Cardiac fibroblast (primary cell): Measurements from ENCODE around the gene STAT2.
"Not testable (repeated sequence)": the region's sequence is repeated elsewhere in the genome, so short reads cannot be mapped to it uniquely, and the experiment has no call there.

Experiments used
- DNase-seq, 2 donors: peaks; one replicate each; pipeline versions ENCODE4 v3.0.0 to v3.0.0-alpha.2; 2010; ENCODE audit warnings: low read depth in 2 of 2
- H3K4me3 ChIP-seq, 2 donors: replicated peaks in 1 of 2; 1 replicate in 1 of 2; 2 replicates in 1 of 2; pipeline ENCODE4 v1.5.1; 2011; ENCODE audit warnings: low read depth in 2 of 2, low read length in 2 of 2, mild to moderate bottlenecking in 2 of 2, moderate library complexity in 1 of 2
- CTCF ChIP-seq: IDR thresholded peaks from one replicate; pipeline ENCODE4 v1.5.1; 2011; ENCODE audit warnings: low read depth, mild to moderate bottlenecking, low read length, inconsistent platforms

STAT2 gene

GRCh38 chr12:56324206-56324605 lies 35.7 kb downstream of the STAT2 start:
- no peak for DNase-seq
- H3K4me3 ChIP-seq, result no peak overlapping the region
- no peak for TF ChIP-seq CTCF

- H3K4me3 ChIP-seq, DNase-seq: not testable (repeated sequence)
These were observed 38.3 kb downstream of the STAT2 start for GRCh38 chr12:56321610-56322009.

GRCh38 chr12:56321027-56321426 lies 38.9 kb downstream of the STAT2 start:
- H3K4me3 ChIP-seq, result no peak overlapping the region
- DNase-seq, result peak in 1 of 2 donors; percentile 58
- TF ChIP-seq CTCF, result no peak

GRCh38 chr12:56317675-56318074 lies 42.2 kb downstream of the STAT2 start:
- no peak overlapping the region for H3K4me3 ChIP-seq
- no peak for DNase-seq
- no peak for TF ChIP-seq CTCF

GRCh38 chr12:56315622-56316473 lies 44.1 kb downstream of the STAT2 start, which contains the start of gene CNPY2:
TSS of gene CNPY2 (minus strand) at chr12:56315988. CDS start at chr12:56315217, 771 bp downstream.
- peak; percentile 8 for TF ChIP-seq CTCF
- DNase-seq, result peak; percentile 98
- peak within 1 kb of the TSS; percentile 92 to 95 for H3K4me3 ChIP-seq

GRCh38 chr12:56315249-56315621 lies 44.7 kb downstream of the STAT2 start:
- TF ChIP-seq CTCF, result no peak
- peak overlapping the region; percentile 92 to 95 for H3K4me3 ChIP-seq
- no peak for DNase-seq

- DNase-seq, result no peak
- H3K4me3 ChIP-seq, result no peak overlapping the region
- TF ChIP-seq CTCF, result no peak
These were observed 48.9 kb downstream of the STAT2 start for GRCh38 chr12:56311003-56311402.
